Liver (tissue), 9 donors: ENCODE data around the gene ZFAND3. TPM values are rescaled to one million over a fixed set of nuclear protein-coding genes. Genes with fewer than 3 reads are reported as not detected.

Experiments used
- DNase-seq: peaks from one replicate; pipeline ENCODE4 v3.0.0-alpha.2; 2017; ENCODE audit warnings: low spot score
- H3K27ac ChIP-seq, 2 donors: one replicate each; pipeline ENCODE4 v1.7.0; 2013; ENCODE audit warnings: inconsistent platforms in 2 of 2, low read length in 2 of 2, control low read depth in 1 of 2, low read depth in 1 of 2, mild to moderate bottlenecking in 1 of 2
- H3K27me3 ChIP-seq, 4 donors: one replicate each; pipeline versions ENCODE4 v1.6.1 to v1.7.0; 2013; ENCODE audit warnings: low read length in 3 of 4, inconsistent platforms in 1 of 4, mild to moderate bottlenecking in 1 of 4, moderate library complexity in 1 of 4; ENCODE audit not compliant: control insufficient read depth in 4 of 4, insufficient read depth in 4 of 4
- H3K36me3 ChIP-seq, 4 donors: one replicate each; pipeline versions ENCODE4 v1.6.1 to v1.7.0; 2013; ENCODE audit warnings: low read length in 3 of 4, mild to moderate bottlenecking in 3 of 4, low read depth in 1 of 4, moderate library complexity in 1 of 4; ENCODE audit not compliant: control insufficient read depth in 4 of 4, insufficient read depth in 3 of 4
- H3K4me1 ChIP-seq, 4 donors: one replicate each; pipeline versions ENCODE4 v1.6.1 to v1.7.0; 2013; ENCODE audit warnings: low read length in 3 of 4, mild to moderate bottlenecking in 3 of 4, moderate library complexity in 1 of 4; ENCODE audit not compliant: control insufficient read depth in 4 of 4, insufficient read depth in 4 of 4
- H3K4me3 ChIP-seq, 3 donors: one replicate each; pipeline versions ENCODE4 v1.6.1 to v1.7.0; 2013; ENCODE audit warnings: low read length in 3 of 3, control low read depth in 1 of 3, low read depth in 1 of 3, mild to moderate bottlenecking in 1 of 3
- H3K9ac ChIP-seq, 2 donors: one replicate each; pipeline ENCODE4 v1.7.0; 2013; ENCODE audit warnings: low read length in 2 of 2, mild to moderate bottlenecking in 2 of 2, moderate library complexity in 2 of 2, control low read depth in 1 of 2, low read depth in 1 of 2
- H3K9me3 ChIP-seq, 4 donors: one replicate each; pipeline versions ENCODE4 v1.6.1 to v1.7.0; 2013; ENCODE audit warnings: low read length in 3 of 4; ENCODE audit not compliant: control insufficient read depth in 4 of 4
- CTCF ChIP-seq: fragments of 150-350 bp; IDR thresholded peaks from 2 replicates; pipeline ENCODE4 v1.5.1; 2017; ENCODE audit warnings: improper control_type of control experiment, low read depth, low read length; ENCODE audit not compliant: missing input control
- EGR1 ChIP-seq, 2 donors: IDR thresholded peaks; 2 replicates each; pipeline ENCODE4 v1.6.1; 2016 to 2018; ENCODE audit warnings: antibody characterized with exemption in 2 of 2, low read depth in 2 of 2
- FOXA1 ChIP-seq: IDR thresholded peaks from 2 replicates; pipeline ENCODE4 v1.6.1; 2016; ENCODE audit warnings: antibody characterized with exemption
- FOXA2 ChIP-seq: IDR thresholded peaks from 2 replicates; pipeline ENCODE4 v1.6.1; 2016; ENCODE audit warnings: antibody characterized with exemption
- GABPA ChIP-seq, 2 donors: IDR thresholded peaks in 1 of 2; conservative IDR thresholded peaks in 1 of 2; 2 replicates each; pipeline ENCODE4 v1.6.1; 2016; ENCODE audit warnings: antibody characterized with exemption in 2 of 2, mild to moderate bottlenecking in 1 of 2, moderate library complexity in 1 of 2
- HNF4A ChIP-seq, 2 donors: conservative IDR thresholded peaks; 2 replicates each; pipeline ENCODE4 v1.6.1; 2016; ENCODE audit warnings: antibody characterized with exemption in 2 of 2, mild to moderate bottlenecking in 2 of 2
- HNF4G ChIP-seq: IDR thresholded peaks from 2 replicates; pipeline ENCODE4 v1.6.1; 2016; ENCODE audit warnings: antibody characterized with exemption
- JUND ChIP-seq, 2 donors: IDR thresholded peaks; 2 replicates each; pipeline ENCODE4 v1.6.1; 2016; ENCODE audit warnings: antibody characterized with exemption in 2 of 2
- NR2F2 ChIP-seq: IDR thresholded peaks from 2 replicates; pipeline ENCODE4 v1.6.1; 2016; ENCODE audit warnings: antibody characterized with exemption
- RAD21 ChIP-seq, 2 donors: IDR thresholded peaks; 2 replicates each; pipeline ENCODE4 v1.6.1; 2016; ENCODE audit warnings: antibody characterized with exemption in 2 of 2, mild to moderate bottlenecking in 2 of 2
- REST ChIP-seq: IDR thresholded peaks from 2 replicates; pipeline ENCODE4 v1.6.1; 2016; ENCODE audit warnings: antibody characterized with exemption, mild to moderate bottlenecking
- RXRA ChIP-seq, 2 donors: IDR thresholded peaks; 2 replicates each; pipeline ENCODE4 v1.6.1; 2017 to 2018; ENCODE audit warnings: antibody characterized with exemption in 2 of 2, mild to moderate bottlenecking in 1 of 2
- SP1 ChIP-seq: IDR thresholded peaks from 2 replicates; pipeline ENCODE4 v1.6.1; 2018; ENCODE audit warnings: antibody characterized with exemption, mild to moderate bottlenecking
- TAF1 ChIP-seq: conservative IDR thresholded peaks from 2 replicates; pipeline ENCODE4 v1.6.1; 2016; ENCODE audit warnings: antibody characterized with exemption, mild to moderate bottlenecking
- YY1 ChIP-seq: IDR thresholded peaks from 2 replicates; pipeline ENCODE4 v1.6.1; 2016; ENCODE audit warnings: antibody characterized with exemption, mild to moderate bottlenecking
- WGBS: extraction: QIAGEN DNeasy Blood & Tissue Kit; methylation state at CpG from one replicate; pipeline ENCODE4 v1.1.7; 2013; 5-methylcytosine and 5-hydroxymethylcytosine counted together
- polyA plus RNA-seq, 2 donors: library from polyadenylated mRNA; stranded (reverse) in 1 of 2; unstranded in 1 of 2; fragments of 200-250 nt in 1 of 2; fragments of >200 nt in 1 of 2; fragmentation: Nextera tagmentation in 1 of 2; extraction: Ambion mirVana in 1 of 2; gene quantifications; one replicate each; pipeline versions ENCODE4 v1.2.1 to v1.2.3, GENCODE V29; 2013 to 2015
- total RNA-seq, 2 donors: library from RNA; depleted of rRNA; stranded (reverse); fragments of >200 nt; gene quantifications; one replicate each; pipeline ENCODE4 v1.2.3, GENCODE V29; 2014
- TF ChIP-seq, protein P1 (sequence below): IDR thresholded peaks from 2 replicates; pipeline ENCODE4 v1.6.1; 2016; ENCODE audit warnings: antibody characterized with exemption
- TF ChIP-seq, protein P2 (sequence below): IDR thresholded peaks from 2 replicates; pipeline ENCODE4 v1.6.1; 2016; ENCODE audit warnings: antibody characterized with exemption
- TF ChIP-seq, protein P3 (sequence below): IDR thresholded peaks from 2 replicates; pipeline ENCODE4 v1.6.1; 2016; ENCODE audit warnings: antibody characterized with exemption
- donor health status: healthy.
- donor health status: healthy.
- donor health status: healthy.
- donor health status: healthy.
- donor health status: healthy.

The ZFAND3 gene
- total and polyA plus RNA-seq, 4 donors = 7.7 to 37.5 (median 23.1) TPM

DNA sequence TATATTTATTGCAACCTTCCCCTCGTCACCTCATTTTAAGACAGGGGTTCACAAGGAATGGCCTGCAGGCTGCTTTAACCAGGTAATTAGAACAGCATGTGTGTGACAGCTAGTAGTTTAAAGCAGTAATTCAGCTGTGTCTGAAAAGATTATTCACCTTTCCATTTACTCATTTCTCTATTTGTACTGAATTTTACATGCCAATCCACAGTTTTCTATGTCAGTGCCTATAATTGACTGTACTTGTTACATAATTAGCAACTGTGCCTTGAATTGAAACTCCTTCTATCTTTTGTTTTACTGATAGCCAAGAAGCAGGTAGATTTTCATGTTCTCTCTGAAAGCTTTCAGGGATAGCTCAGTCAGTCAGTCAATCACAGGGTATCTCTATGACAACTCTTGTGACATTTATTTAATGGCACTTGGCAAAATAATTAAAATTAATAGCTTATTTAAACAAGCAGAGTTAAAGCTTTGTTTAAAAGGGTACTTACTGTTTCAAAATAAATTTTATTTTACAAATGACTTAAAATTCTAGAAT, 214.0 kb downstream of the ZFAND3 start:
- no peaks in the 10 kb centered on the region for H3K27me3 ChIP-seq
- no peak overlapping the region for H3K9ac ChIP-seq
- H3K36me3 ChIP-seq = peaks cover 0 to 2% (median 0%) of the 10 kb centered on the region in 4 donors
- no peak for DNase-seq
- 94% methylated on average over 1 of the region's 1 CpG for WGBS
- H3K27ac ChIP-seq = no peak overlapping the region
- H3K4me3 ChIP-seq = no peak overlapping the region
- TF ChIP-seq, protein P1, sequence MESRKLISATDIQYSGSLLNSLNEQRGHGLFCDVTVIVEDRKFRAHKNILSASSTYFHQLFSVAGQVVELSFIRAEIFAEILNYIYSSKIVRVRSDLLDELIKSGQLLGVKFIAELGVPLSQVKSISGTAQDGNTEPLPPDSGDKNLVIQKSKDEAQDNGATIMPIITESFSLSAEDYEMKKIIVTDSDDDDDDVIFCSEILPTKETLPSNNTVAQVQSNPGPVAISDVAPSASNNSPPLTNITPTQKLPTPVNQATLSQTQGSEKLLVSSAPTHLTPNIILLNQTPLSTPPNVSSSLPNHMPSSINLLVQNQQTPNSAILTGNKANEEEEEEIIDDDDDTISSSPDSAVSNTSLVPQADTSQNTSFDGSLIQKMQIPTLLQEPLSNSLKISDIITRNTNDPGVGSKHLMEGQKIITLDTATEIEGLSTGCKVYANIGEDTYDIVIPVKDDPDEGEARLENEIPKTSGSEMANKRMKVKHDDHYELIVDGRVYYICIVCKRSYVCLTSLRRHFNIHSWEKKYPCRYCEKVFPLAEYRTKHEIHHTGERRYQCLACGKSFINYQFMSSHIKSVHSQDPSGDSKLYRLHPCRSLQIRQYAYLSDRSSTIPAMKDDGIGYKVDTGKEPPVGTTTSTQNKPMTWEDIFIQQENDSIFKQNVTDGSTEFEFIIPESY = no peak
- TF ChIP-seq NR2F2 (no peak), CTCF (no peak), TAF1 (no peak), YY1 (no peak), FOXA2 (no peak), REST (no peak), GABPA (IDR thresholded peaks at IDR 0.05 in 1 of 2, conservative IDR thresholded peaks at IDR 0.05 in 1 of 2) (no peak), RXRA (IDR thresholded peaks at IDR 0.05) (no peak), HNF4G (no peak), RAD21 (IDR thresholded peaks at IDR 0.05) (no peak), HNF4A (conservative IDR thresholded peaks at IDR 0.05) (no peak), FOXA1 (no peak), JUND (IDR thresholded peaks at IDR 0.05) (no peak), SP1 (no peak), EGR1 (IDR thresholded peaks at IDR 0.05; ENCODE audit: low read depth in 2 of 2) (no peak)
- TF ChIP-seq, protein P2, sequence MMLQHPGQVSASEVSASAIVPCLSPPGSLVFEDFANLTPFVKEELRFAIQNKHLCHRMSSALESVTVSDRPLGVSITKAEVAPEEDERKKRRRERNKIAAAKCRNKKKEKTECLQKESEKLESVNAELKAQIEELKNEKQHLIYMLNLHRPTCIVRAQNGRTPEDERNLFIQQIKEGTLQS = no peak
- TF ChIP-seq, protein P3, sequence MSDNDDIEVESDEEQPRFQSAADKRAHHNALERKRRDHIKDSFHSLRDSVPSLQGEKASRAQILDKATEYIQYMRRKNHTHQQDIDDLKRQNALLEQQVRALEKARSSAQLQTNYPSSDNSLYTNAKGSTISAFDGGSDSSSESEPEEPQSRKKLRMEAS = no peak
- H3K9me3 ChIP-seq = no peaks in the 10 kb centered on the region
- peaks cover 2 to 19% (median 6%) of the 10 kb centered on the region in 4 donors for H3K4me1 ChIP-seq
